ENCODE data around the gene RPS3A.

RPS3A gene

DNA sequence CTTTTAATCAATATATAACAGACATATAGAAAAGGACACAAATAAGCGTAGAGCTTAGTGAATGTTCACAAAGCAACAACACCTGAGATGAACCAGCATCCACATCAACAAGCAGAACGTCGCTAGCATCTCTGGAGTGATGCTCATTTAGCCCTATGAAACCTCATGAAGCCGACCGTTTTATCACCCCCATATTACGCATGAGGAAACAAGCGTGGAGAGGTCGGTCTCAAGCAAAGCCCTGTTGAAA, 524 bp upstream of the RPS3A start:
- no peak for DNase-seq (ENCODE audit: extremely low spot score)
- ChIA-PET POLR2A (interaction anchor here (0.6 to 0.8 kb wide), 5 partner anchors 67 to 1456 kb away, joined by 3 to 7 read pairs (median 3); no protein-coding TSS in a partner anchor), CTCF (interaction anchor here (1.0 to 2.9 kb wide), 8 partner anchors 9 to 69 kb away, joined by 3 to 16 read pairs (median 5); no protein-coding TSS in a partner anchor)
- TF ChIP-seq, protein P1, sequence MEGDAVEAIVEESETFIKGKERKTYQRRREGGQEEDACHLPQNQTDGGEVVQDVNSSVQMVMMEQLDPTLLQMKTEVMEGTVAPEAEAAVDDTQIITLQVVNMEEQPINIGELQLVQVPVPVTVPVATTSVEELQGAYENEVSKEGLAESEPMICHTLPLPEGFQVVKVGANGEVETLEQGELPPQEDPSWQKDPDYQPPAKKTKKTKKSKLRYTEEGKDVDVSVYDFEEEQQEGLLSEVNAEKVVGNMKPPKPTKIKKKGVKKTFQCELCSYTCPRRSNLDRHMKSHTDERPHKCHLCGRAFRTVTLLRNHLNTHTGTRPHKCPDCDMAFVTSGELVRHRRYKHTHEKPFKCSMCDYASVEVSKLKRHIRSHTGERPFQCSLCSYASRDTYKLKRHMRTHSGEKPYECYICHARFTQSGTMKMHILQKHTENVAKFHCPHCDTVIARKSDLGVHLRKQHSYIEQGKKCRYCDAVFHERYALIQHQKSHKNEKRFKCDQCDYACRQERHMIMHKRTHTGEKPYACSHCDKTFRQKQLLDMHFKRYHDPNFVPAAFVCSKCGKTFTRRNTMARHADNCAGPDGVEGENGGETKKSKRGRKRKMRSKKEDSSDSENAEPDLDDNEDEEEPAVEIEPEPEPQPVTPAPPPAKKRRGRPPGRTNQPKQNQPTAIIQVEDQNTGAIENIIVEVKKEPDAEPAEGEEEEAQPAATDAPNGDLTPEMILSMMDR (IDR thresholded peaks at IDR 0.05; ENCODE audit: control extremely low read depth, extremely low read depth, low read depth, missing control alignments) = no peak

DNA sequence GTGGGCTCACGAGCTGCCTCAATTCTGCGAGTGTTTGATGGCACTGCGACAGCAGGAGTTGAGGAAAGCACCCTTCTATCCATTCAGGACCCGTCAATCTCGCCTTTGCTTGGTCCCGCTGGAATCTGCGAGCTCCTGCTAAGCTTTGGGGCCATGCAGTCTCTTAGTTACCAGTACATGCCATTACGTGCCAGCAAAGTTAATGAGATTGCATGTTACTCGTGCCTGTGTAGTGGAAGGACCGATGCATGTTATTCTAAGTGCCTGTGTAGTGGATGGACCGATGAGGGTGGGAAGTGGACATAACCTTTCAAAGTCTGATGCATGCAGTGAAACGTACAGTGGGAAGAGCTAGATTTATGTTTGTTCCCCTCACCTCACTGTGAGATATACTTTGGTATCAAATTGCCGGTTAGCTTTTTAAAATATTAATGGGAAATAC, 569 bp downstream of the RPS3A start:
- DNase-seq (ENCODE audit: extremely low spot score) = no peak
- TF ChIP-seq, protein P1 (IDR thresholded peaks at IDR 0.05; ENCODE audit: control extremely low read depth, extremely low read depth, low read depth, missing control alignments) = no peak
- CTCF ChIA-PET = interaction anchor here (0.9 to 2.9 kb wide), 3 partner anchors 9 to 17 kb away, joined by 3 to 16 read pairs (median 6); no protein-coding TSS in a partner anchor
- POLR2A ChIA-PET = interaction anchor here (1.0 kb wide), 1 partner anchor 12 kb away, joined by 3 read pairs; no protein-coding TSS in a partner anchor

DNA sequence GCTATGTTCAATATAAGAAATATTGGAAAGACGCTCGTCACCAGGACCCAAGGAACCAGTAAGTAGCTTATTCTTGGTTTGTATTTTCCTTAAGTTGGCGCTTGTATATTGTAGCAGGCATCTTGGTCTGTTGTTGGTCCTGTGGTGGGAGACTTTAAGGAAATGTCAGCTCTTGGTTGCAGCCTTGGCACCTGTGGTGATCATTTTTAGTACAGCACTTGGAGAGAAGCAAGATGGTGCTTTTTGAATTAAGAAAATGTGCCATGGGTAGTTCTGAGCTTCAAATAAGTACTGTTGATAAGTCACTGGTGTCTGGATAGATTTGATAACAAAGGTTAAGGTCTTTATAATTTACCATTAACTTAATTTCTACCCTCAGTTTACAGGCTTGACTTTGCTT, 1.1 kb downstream of the RPS3A start:
- ChIA-PET CTCF (interaction anchor here (0.9 to 2.9 kb wide), 3 partner anchors 9 to 16 kb away, joined by 3 to 16 read pairs (median 6); no protein-coding TSS in a partner anchor), POLR2A (interaction anchor here (1.0 kb wide), 1 partner anchor 12 kb away, joined by 3 read pairs; no protein-coding TSS in a partner anchor)
- no peak for DNase-seq (ENCODE audit: extremely low spot score)
- TF ChIP-seq, protein P1 (IDR thresholded peaks at IDR 0.05; ENCODE audit: control extremely low read depth, extremely low read depth, low read depth, missing control alignments) = no peak

GRCh38 chr4:151103758-151104157, 4.3 kb downstream of the RPS3A start:
- CTCF ChIA-PET = interaction anchor here (1.5 to 3.8 kb wide), 2 partner anchors 11 to 13 kb away, joined by 4 to 22 read pairs; no protein-coding TSS in a partner anchor
- no peak for DNase-seq (ENCODE audit: extremely low spot score)
- TF ChIP-seq, protein P1 (IDR thresholded peaks at IDR 0.05; ENCODE audit: control extremely low read depth, extremely low read depth, low read depth, missing control alignments) = no peak
- POLR2A ChIA-PET = interaction anchor here (1.4 kb wide), 1 partner anchor 13 kb away, joined by 4 read pairs; no protein-coding TSS in a partner anchor

DNA sequence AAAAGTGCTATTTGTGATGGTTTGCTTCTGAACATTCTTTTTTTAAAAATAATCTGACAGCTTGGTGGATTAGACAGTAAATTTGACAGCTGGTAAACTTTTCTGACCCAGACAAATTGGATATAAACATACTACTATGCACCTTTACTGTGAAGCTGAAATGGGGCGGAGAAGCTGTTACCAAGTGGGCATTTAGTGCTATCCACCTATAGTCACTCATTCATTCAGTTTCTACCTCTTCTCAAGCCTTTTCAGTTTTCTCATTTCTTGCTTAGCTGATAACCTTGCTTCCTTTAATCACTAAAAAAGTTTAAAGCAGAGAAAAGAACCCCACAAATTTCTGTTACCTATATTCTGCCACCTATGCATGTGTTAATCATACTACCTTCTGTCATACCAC, 5.2 kb downstream of the RPS3A start:
- CTCF ChIA-PET = interaction anchor here (1.5 to 3.8 kb wide), 3 partner anchors 10 to 17 kb away, joined by 3 to 22 read pairs (median 4); no protein-coding TSS in a partner anchor
- TF ChIP-seq, protein P1 (IDR thresholded peaks at IDR 0.05; ENCODE audit: control extremely low read depth, extremely low read depth, low read depth, missing control alignments) = no peak

GRCh38 chr4:151105454-151106032, 6.1 kb downstream of the RPS3A start:
- ChIA-PET CTCF (interaction anchor here (1.5 to 3.8 kb wide), 3 partner anchors 9 to 16 kb away, joined by 3 to 22 read pairs (median 4); no protein-coding TSS in a partner anchor), POLR2A (interaction anchor here (0.7 kb wide), 1 partner anchor 1463 kb away, joined by 3 read pairs; no protein-coding TSS in a partner anchor)

More for the DNA sequence above, 5.2 kb downstream of the RPS3A start:
- no peak for DNase-seq (ENCODE audit: extremely low spot score)
- POLR2A ChIA-PET = interaction anchor here (0.6 to 0.8 kb wide), 3 partner anchors 8 to 25 kb away, joined by 3 read pairs; no protein-coding TSS in a partner anchor

More at GRCh38 chr4:151105454-151106032, 6.1 kb downstream of the RPS3A start:
- TF ChIP-seq, protein P1 (IDR thresholded peaks at IDR 0.05; ENCODE audit: control extremely low read depth, extremely low read depth, low read depth, missing control alignments) = no peak
- no peak for DNase-seq (ENCODE audit: extremely low spot score)

All from GM10248 (cell line).